Measurements from ENCODE around the gene SPTBN1.
A peak's percentile ranks its signal among the peaks of the same experiment; 100 is the strongest.

The SPTBN1 gene

GRCh38 chr2:54619660-54620231, 163.6 kb downstream of the SPTBN1 start:
- peak overlapping the region; percentile 40 for H3K27ac ChIP-seq
- in situ Hi-C loops (cut with HindIII; ENCODE audit: low pct_ligation_motif_present, low sequenced_read_pairs): no loop called here
- H3K36me3 ChIP-seq (replicated peaks): peaks cover 87% of the 10 kb centered on the region
- no peak for TF ChIP-seq CTCF (IDR thresholded peaks at IDR 0.05; ENCODE audit: low read depth, low read length, missing control alignments)
- no peaks in the 10 kb centered on the region for H3K27me3 ChIP-seq (replicated peaks)
- no peak overlapping the region for H3K4me3 ChIP-seq (ENCODE audit: low read depth, low read length)
- no peak for DNase-seq

- no peaks in the 10 kb centered on the region for H3K27me3 ChIP-seq (replicated peaks)
- H3K27ac ChIP-seq: no peak overlapping the region
- H3K36me3 ChIP-seq (replicated peaks): peaks cover 90% of the 10 kb centered on the region
- TF ChIP-seq CTCF (IDR thresholded peaks at IDR 0.05; ENCODE audit: low read depth, low read length, missing control alignments): no peak
- DNase-seq: no peak
- in situ Hi-C loops (cut with HindIII; ENCODE audit: low pct_ligation_motif_present, low sequenced_read_pairs): no loop called here
- no peak overlapping the region for H3K4me3 ChIP-seq (ENCODE audit: low read depth, low read length)
Measured at GRCh38 chr2:54620948-54621347, 164.8 kb downstream of the SPTBN1 start.

GRCh38 chr2:54624591-54625071, 168.5 kb downstream of the SPTBN1 start:
- DNase-seq: no peak
- Histone ChIP-seq H3K36me3 (replicated peaks) (peaks cover 95% of the 10 kb centered on the region), H3K27me3 (replicated peaks) (no peaks in the 10 kb centered on the region), H3K27ac (peak overlapping the region; percentile 71), H3K4me3 (ENCODE audit: low read depth, low read length) (no peak overlapping the region)
- in situ Hi-C loops (cut with HindIII; ENCODE audit: low pct_ligation_motif_present, low sequenced_read_pairs): no loop called here
- no peak for TF ChIP-seq CTCF (IDR thresholded peaks at IDR 0.05; ENCODE audit: low read depth, low read length, missing control alignments)

- no peaks in the 10 kb centered on the region for H3K27me3 ChIP-seq (replicated peaks)
- H3K4me3 ChIP-seq (ENCODE audit: low read depth, low read length): no peak overlapping the region
- peak overlapping the region; percentile 71 for H3K27ac ChIP-seq
- in situ Hi-C loops (cut with HindIII; ENCODE audit: low pct_ligation_motif_present, low sequenced_read_pairs): no loop called here
- peaks cover 97% of the 10 kb centered on the region for H3K36me3 ChIP-seq (replicated peaks)
- DNase-seq: no peak
- no peak for TF ChIP-seq CTCF (IDR thresholded peaks at IDR 0.05; ENCODE audit: low read depth, low read length, missing control alignments)
Measured at GRCh38 chr2:54626131-54626530, 170.0 kb downstream of the SPTBN1 start.

- in situ Hi-C loops (cut with HindIII; ENCODE audit: low pct_ligation_motif_present, low sequenced_read_pairs): no loop called here
Measured at GRCh38 chr2:54626884-54627283, 170.8 kb downstream of the SPTBN1 start.

More at GRCh38 chr2:54626884-54627283, 170.8 kb downstream of the SPTBN1 start:
- H3K27me3 ChIP-seq (replicated peaks): no peaks in the 10 kb centered on the region
- no peak for TF ChIP-seq CTCF (IDR thresholded peaks at IDR 0.05; ENCODE audit: low read depth, low read length, missing control alignments)
- H3K4me3 ChIP-seq (ENCODE audit: low read depth, low read length): no peak overlapping the region
- DNase-seq: no peak
- H3K27ac ChIP-seq: peak overlapping the region; percentile 71
- H3K36me3 ChIP-seq (replicated peaks): peaks cover 96% of the 10 kb centered on the region
